SJSA1 (cell line): ENCODE data around the gene WDR36. TPM values are rescaled to one million over a fixed set of nuclear protein-coding genes. Genes with fewer than 3 reads are reported as not detected.
"Not testable (repeated sequence)": the region's sequence is repeated elsewhere in the genome, so short reads cannot be mapped to it uniquely, and the experiment has no call there.

Experiments used
- DNase-seq, 2 experiments: peaks; one replicate each; pipeline ENCODE4 v3.0.0-alpha.2; 2015 to 2020; ENCODE audit warnings: low spot score in 2 of 2, low read depth in 1 of 2
- H3K27ac ChIP-seq: fragments of 250-450 bp; sonication (Bioruptor Pico); 2 replicates; pipeline ENCODE4 v1.5.1; 2020; ENCODE audit warnings: mild to moderate bottlenecking, moderate library complexity
- H3K27me3 ChIP-seq: fragments of 250-450 bp; sonication (Bioruptor Pico); replicated peaks from 2 replicates; pipeline ENCODE4 v1.5.1; 2020; ENCODE audit warnings: mild to moderate bottlenecking, moderate library complexity
- H3K36me3 ChIP-seq: fragments of 250-450 bp; sonication (Bioruptor Pico); 2 replicates; pipeline ENCODE4 v1.5.1; 2020; ENCODE audit warnings: mild to moderate bottlenecking
- H3K4me1 ChIP-seq: fragments of 250-450 bp; sonication (Bioruptor Pico); replicated peaks from 2 replicates; pipeline ENCODE4 v1.6.1; 2021; ENCODE audit warnings: mild to moderate bottlenecking
- H3K4me3 ChIP-seq: fragments of 250-450 bp; sonication (Bioruptor Pico); 2 replicates; pipeline ENCODE4 v1.5.1; 2020; ENCODE audit warnings: mild to moderate bottlenecking
- H3K9me3 ChIP-seq: fragments of 250-450 bp; sonication (Bioruptor Pico); replicated peaks from 2 replicates; pipeline ENCODE4 v1.5.1; 2020; ENCODE audit warnings: mild to moderate bottlenecking
- total RNA-seq: library from RNA; depleted of rRNA; stranded (reverse); fragments of >200 nt; shearing (Covaris generic); gene quantifications from 2 replicates; pipeline ENCODE4 v1.2.3, GENCODE V29; 2014

The WDR36 gene
- total RNA-seq, 1 experiment from 2014 or later = 54.9 TPM

- no peak for DNase-seq
- Histone ChIP-seq H3K9me3 (no peaks in the 10 kb centered on the region), H3K27me3 (no peaks in the 10 kb centered on the region), H3K4me1 (peaks cover 59% of the 10 kb centered on the region), H3K36me3 (no peaks in the 10 kb centered on the region), H3K4me3 (no peak overlapping the region), H3K27ac (no peak overlapping the region)
Observed at GRCh38 chr5:111134087-111134486, 41.9 kb downstream of the WDR36 start.

- H3K27me3 ChIP-seq = no peaks in the 10 kb centered on the region
- DNase-seq = no peak
- H3K9me3 ChIP-seq = no peaks in the 10 kb centered on the region
- H3K4me1 ChIP-seq = peaks cover 56% of the 10 kb centered on the region
- H3K4me3 ChIP-seq = no peak overlapping the region
- no peaks in the 10 kb centered on the region for H3K36me3 ChIP-seq
- no peak overlapping the region for H3K27ac ChIP-seq
Observed at GRCh38 chr5:111134864-111135263, 42.7 kb downstream of the WDR36 start.

GRCh38 chr5:111135363-111135762, 43.2 kb downstream of the WDR36 start:
- Histone ChIP-seq H3K27ac (no peak overlapping the region), H3K4me1 (peaks cover 52% of the 10 kb centered on the region), H3K27me3 (no peaks in the 10 kb centered on the region), H3K4me3 (no peak overlapping the region), H3K36me3 (no peaks in the 10 kb centered on the region), H3K9me3 (no peaks in the 10 kb centered on the region)
- DNase-seq = no peak

- Histone ChIP-seq H3K4me3 (no peak overlapping the region), H3K36me3 (no peaks in the 10 kb centered on the region), H3K9me3 (no peaks in the 10 kb centered on the region), H3K27me3 (no peaks in the 10 kb centered on the region), H3K27ac (no peak overlapping the region), H3K4me1 (peaks cover 55% of the 10 kb centered on the region)
- DNase-seq = peak; percentile 87 to 90
Observed at GRCh38 chr5:111135946-111136345, 43.8 kb downstream of the WDR36 start.

GRCh38 chr5:111138096-111138495, 45.9 kb downstream of the WDR36 start:
- Histone ChIP-seq H3K27ac (no peak overlapping the region), H3K4me3 (no peak overlapping the region), H3K9me3 (no peaks in the 10 kb centered on the region), H3K27me3 (no peaks in the 10 kb centered on the region), H3K36me3 (no peaks in the 10 kb centered on the region), H3K4me1 (peaks cover 46% of the 10 kb centered on the region)
- no peak for DNase-seq

- not testable (repeated sequence) for H3K27me3 ChIP-seq, H3K4me3 ChIP-seq, H3K27ac ChIP-seq, H3K36me3 ChIP-seq, H3K9me3 ChIP-seq
- H3K4me1 ChIP-seq = peaks cover 22% of the 10 kb centered on the region
- peak in 1 of 2 experiments; percentile 94 for DNase-seq
Observed at GRCh38 chr5:111141471-111141870, 49.3 kb downstream of the WDR36 start.

- Histone ChIP-seq H3K9me3 (no peaks in the 10 kb centered on the region), H3K36me3 (no peaks in the 10 kb centered on the region), H3K4me3 (no peak overlapping the region), H3K27ac (no peak overlapping the region), H3K4me1 (peaks cover 13% of the 10 kb centered on the region), H3K27me3 (no peaks in the 10 kb centered on the region)
- no peak for DNase-seq
Observed at GRCh38 chr5:111142932-111143331, 50.8 kb downstream of the WDR36 start.

- no peaks in the 10 kb centered on the region for H3K9me3 ChIP-seq
- H3K36me3 ChIP-seq = no peaks in the 10 kb centered on the region
- peaks cover 13% of the 10 kb centered on the region for H3K4me1 ChIP-seq
- H3K4me3 ChIP-seq = no peak overlapping the region
- H3K27me3 ChIP-seq = no peaks in the 10 kb centered on the region
- no peak overlapping the region for H3K27ac ChIP-seq
- peak; percentile 33 to 53 for DNase-seq
Observed at GRCh38 chr5:111143910-111144309, 51.8 kb downstream of the WDR36 start.

GRCh38 chr5:111144352-111144930, 52.3 kb downstream of the WDR36 start:
- H3K9me3 ChIP-seq = no peaks in the 10 kb centered on the region
- H3K36me3 ChIP-seq = no peaks in the 10 kb centered on the region
- H3K27me3 ChIP-seq = no peaks in the 10 kb centered on the region
- H3K4me1 ChIP-seq = peaks cover 13% of the 10 kb centered on the region
- no peak overlapping the region for H3K27ac ChIP-seq
- H3K4me3 ChIP-seq = no peak overlapping the region
- no peak for DNase-seq

- H3K27ac ChIP-seq = no peak overlapping the region
- H3K4me3 ChIP-seq = no peak overlapping the region
- peaks cover 7% of the 10 kb centered on the region for H3K4me1 ChIP-seq
- H3K9me3 ChIP-seq = no peaks in the 10 kb centered on the region
- no peak for DNase-seq
- H3K36me3 ChIP-seq = no peaks in the 10 kb centered on the region
- no peaks in the 10 kb centered on the region for H3K27me3 ChIP-seq
Observed at GRCh38 chr5:111146053-111146452, 53.9 kb downstream of the WDR36 start.

- Histone ChIP-seq H3K9me3 (no peaks in the 10 kb centered on the region), H3K27me3 (no peaks in the 10 kb centered on the region)
- DNase-seq = no peak
Observed at GRCh38 chr5:111147502-111147901, 55.4 kb downstream of the WDR36 start.

GRCh38 chr5:111151998-111152397, 59.9 kb downstream of the WDR36 start:
- Histone ChIP-seq H3K4me1 (no peaks in the 10 kb centered on the region), H3K27me3 (no peaks in the 10 kb centered on the region), H3K36me3 (no peaks in the 10 kb centered on the region), H3K9me3 (no peaks in the 10 kb centered on the region), H3K27ac (no peak overlapping the region), H3K4me3 (no peak overlapping the region)
- DNase-seq = no peak

More at GRCh38 chr5:111147502-111147901, 55.4 kb downstream of the WDR36 start:
- 0 out of 2 replicates have a peak, but pooled peaks cover 3% of the 10 kb centered on the region for H3K4me1 ChIP-seq
- no peaks in the 10 kb centered on the region for H3K36me3 ChIP-seq
- H3K4me3 ChIP-seq = no peak overlapping the region
- no peak overlapping the region for H3K27ac ChIP-seq

GRCh38 chr5:111153483-111153882, 61.3 kb downstream of the WDR36 start:
- Histone ChIP-seq H3K36me3 (no peaks in the 10 kb centered on the region), H3K27ac (no peak overlapping the region), H3K4me1 (no peaks in the 10 kb centered on the region), H3K9me3 (no peaks in the 10 kb centered on the region), H3K27me3 (no peaks in the 10 kb centered on the region), H3K4me3 (no peak overlapping the region)
- no peak for DNase-seq

- Histone ChIP-seq H3K9me3 (no peaks in the 10 kb centered on the region), H3K27ac (no peak overlapping the region), H3K36me3 (no peaks in the 10 kb centered on the region), H3K27me3 (no peaks in the 10 kb centered on the region), H3K4me1 (no peaks in the 10 kb centered on the region), H3K4me3 (no peak overlapping the region)
- DNase-seq = no peak
Observed at GRCh38 chr5:111153945-111154344, 61.8 kb downstream of the WDR36 start.
